Aorta (tissue), 5 donors: ENCODE measurements around the gene OSBPL10. TPM values are rescaled to one million over a fixed set of nuclear protein-coding genes. Genes with fewer than 3 reads are reported as not detected.

Experiments
- ATAC-seq: fragments of 200-7000 bp; cut with Tn5 transposase; one replicate; pipeline ENCODE4 v1.9.1; 2022; ENCODE audit warnings: moderate library complexity; ENCODE audit not compliant: low FRiP score
- DNase-seq, 2 donors: peaks; one replicate each; pipeline ENCODE4 v3.0.0-alpha.2; 2020
- H3K27ac ChIP-seq, 2 donors: one replicate each; pipeline ENCODE4 v1.5.1; 2013; ENCODE audit warnings: low read length in 2 of 2, mild to moderate bottlenecking in 2 of 2, moderate library complexity in 2 of 2, control low read depth in 1 of 2, inconsistent platforms in 1 of 2, low read depth in 1 of 2
- H3K27me3 ChIP-seq, 2 donors: one replicate each; pipeline ENCODE4 v1.6.1; 2013; ENCODE audit warnings: control low read depth in 1 of 2, low read length in 1 of 2, mild to moderate bottlenecking in 1 of 2, moderate library complexity in 1 of 2; ENCODE audit not compliant: insufficient read depth in 2 of 2, control insufficient read depth in 1 of 2
- H3K36me3 ChIP-seq, 2 donors: one replicate each; pipeline ENCODE4 v1.6.1; 2013; ENCODE audit warnings: control low read depth in 1 of 2, low read length in 1 of 2, mild to moderate bottlenecking in 1 of 2; ENCODE audit not compliant: insufficient read depth in 2 of 2, control insufficient read depth in 1 of 2
- H3K4me1 ChIP-seq, 2 donors: one replicate each; pipeline ENCODE4 v1.6.1; 2013; ENCODE audit warnings: low read length in 2 of 2, control low read depth in 1 of 2, mild to moderate bottlenecking in 1 of 2, moderate library complexity in 1 of 2; ENCODE audit not compliant: insufficient read depth in 2 of 2, control insufficient read depth in 1 of 2
- H3K4me3 ChIP-seq, 2 donors: one replicate each; pipeline ENCODE4 v1.5.1; 2013; ENCODE audit warnings: low read length in 2 of 2, control low read depth in 1 of 2, mild to moderate bottlenecking in 1 of 2
- H3K9me3 ChIP-seq: one replicate; pipeline ENCODE4 v1.6.1; 2013; ENCODE audit warnings: mild to moderate bottlenecking, low read length; ENCODE audit not compliant: control insufficient read depth
- whole genome bisulfite sequencing, 2 donors: extraction: QIAGEN DNeasy Blood & Tissue Kit; methylation state at CpG; one replicate each; pipeline ENCODE4 v1.1.7; 2013; 5-methylcytosine and 5-hydroxymethylcytosine counted together
- intact Hi-C, 2 donors: fragments of 100-400 bp; cut with DNase I; formaldehyde crosslinking; loops; one replicate each; pipeline versions ENCODE4 v1.14.2 to v1.15.0; 2022
- polyA plus RNA-seq, 2 donors: library from polyadenylated mRNA; stranded (reverse); fragments of 200-250 nt; gene quantifications; one replicate each; pipeline ENCODE4 v1.2.3, GENCODE V29; 2013
- total RNA-seq, 2 donors: library from RNA; stranded (reverse); fragmentation: NEBNext Ultra II Directional; extraction: Animal tissue kit (Norgen Biotek cat#: 25700); gene quantifications; one replicate each; pipeline ENCODE4 v1.2.1, GENCODE V29; 2021
- donor health status: healthy with polysubstance abuse.
- donor health status: Bipolar disorder and iron deficiency.
- donor health status: DM: no; HTN: no; CAD: no.
- donor health status: DM: no; HTN: no; CAD: no.
- donor health status: DM: yes; HTN: yes; CAD: no.

The OSBPL10 gene
- total and polyA plus RNA-seq, 4 donors, result 3.1 to 47.9 (median 17.4) TPM

DNA sequence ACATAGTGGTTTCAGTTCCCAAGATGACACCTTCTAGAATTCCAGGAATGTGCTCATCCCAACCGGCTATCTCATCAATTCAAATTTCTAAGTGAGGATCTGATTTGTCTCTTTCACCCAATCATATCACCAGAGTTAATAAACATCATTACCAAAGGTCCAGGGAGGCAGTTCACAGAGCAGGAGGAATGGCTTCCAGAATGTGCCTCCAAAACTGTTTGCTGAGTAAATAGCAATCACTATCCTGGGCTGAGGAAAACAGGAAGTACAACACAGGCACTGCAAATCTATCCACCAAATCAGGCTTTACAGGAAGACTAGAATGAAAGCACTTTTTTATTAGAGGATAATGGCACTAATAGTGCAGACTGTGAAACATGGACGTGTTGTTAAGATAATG, 61.5 kb downstream of the OSBPL10 start:
- 93 to 94% methylated on average over 2 of the region's 2 CpGs for WGBS, 2 donors

DNA sequence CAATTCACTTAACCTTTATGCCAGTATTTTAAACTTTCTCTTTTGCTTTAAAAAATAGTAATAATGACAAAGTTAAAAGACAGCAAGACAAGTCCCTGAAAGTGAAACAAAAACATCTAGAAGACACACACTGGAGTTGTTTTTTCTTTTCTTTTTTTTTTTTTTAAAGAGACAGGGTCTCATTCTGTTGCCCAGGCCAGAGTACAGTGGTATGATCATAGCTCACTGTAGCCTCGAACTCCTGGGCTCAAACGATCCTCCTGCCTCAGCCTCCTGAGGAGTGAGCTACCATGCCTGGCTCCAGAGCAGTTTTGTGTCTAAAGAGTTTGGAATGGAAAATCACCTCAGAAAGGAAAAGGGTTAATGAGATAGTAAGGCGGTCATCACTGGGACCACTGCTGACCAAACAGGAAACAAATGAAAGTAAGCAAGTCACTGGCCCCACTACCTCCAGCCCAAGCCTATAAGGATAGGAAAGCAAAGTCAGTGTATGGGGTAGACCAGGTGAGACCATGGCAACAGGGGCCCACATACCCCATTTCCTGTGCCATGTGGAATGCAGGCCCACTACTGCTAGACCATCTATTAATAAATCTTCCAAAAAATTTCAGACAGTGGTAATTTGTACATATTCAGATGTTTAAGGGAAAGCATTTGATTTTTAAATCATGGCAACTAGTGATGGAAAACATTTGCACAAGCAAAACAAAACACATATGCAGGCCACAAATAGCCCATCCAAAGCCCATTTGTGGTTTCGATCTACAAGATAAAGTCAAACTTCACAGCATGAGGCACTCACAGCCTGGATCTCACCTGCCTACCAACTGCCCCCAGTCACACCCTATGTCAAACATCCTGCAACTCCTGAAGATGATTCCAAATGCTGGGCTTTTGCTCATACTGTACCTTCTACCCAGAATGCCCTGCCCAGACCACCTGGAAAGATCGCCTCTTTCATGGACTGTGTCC, 62.6 kb downstream of the OSBPL10 start:
- no peaks in the 10 kb centered on the region for H3K27me3 ChIP-seq
- WGBS, 2 donors, result 84% methylated on average over 5 of the region's 5 CpGs
- no peak overlapping the region for H3K27ac ChIP-seq
- DNase-seq (no peak), ATAC-seq (no peak)
- no peaks in the 10 kb centered on the region for H3K4me1 ChIP-seq
- H3K9me3 ChIP-seq, result peaks cover 2% of the 10 kb centered on the region
- H3K4me3 ChIP-seq, result no peak overlapping the region
- intact Hi-C loops, result no loop called here
- H3K36me3 ChIP-seq, result no peaks in the 10 kb centered on the region

More for the DNA sequence above, 61.5 kb downstream of the OSBPL10 start:
- H3K9me3 ChIP-seq, result peaks cover 2% of the 10 kb centered on the region
- H3K27me3 ChIP-seq, result no peaks in the 10 kb centered on the region
- H3K4me1 ChIP-seq, result no peaks in the 10 kb centered on the region
- DNase-seq (no peak), ATAC-seq (no peak)
- intact Hi-C loops, result no loop called here
- H3K36me3 ChIP-seq, result no peaks in the 10 kb centered on the region
- no peak overlapping the region for H3K4me3 ChIP-seq
- H3K27ac ChIP-seq, result no peak overlapping the region

DNA sequence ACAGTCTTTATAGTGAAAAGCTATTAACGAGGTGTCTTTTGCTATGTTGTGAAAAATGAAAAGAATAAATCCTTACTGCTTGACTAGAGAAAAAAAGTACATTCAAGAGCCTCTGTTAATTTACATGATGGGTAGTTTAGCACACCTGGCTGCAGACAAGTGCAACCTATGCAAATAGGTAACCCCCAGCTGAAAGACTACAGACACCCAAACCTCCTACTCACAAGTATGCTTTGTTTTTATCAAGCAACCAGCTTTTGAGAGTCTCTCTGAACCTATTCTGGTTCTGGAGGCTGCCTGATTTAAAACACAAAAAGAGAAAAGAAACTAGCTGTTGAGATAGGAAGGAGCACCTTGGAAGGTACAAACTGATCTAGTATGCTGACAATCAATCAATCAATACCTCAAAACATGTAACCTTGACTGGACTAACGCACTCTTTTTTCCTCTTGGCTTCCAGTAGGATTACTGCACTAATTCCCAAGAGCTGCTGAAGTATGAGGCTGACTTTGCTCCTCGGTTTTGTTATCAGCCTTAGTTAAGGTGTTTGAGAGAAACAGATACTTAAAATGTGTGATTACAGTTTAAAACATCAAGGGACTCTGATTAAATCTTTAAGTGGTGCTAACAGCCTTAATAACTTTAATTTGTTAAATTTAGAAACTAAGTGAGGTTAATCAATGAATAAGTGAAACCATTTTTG, 63.6 kb downstream of the OSBPL10 start:
- peaks cover 2% of the 10 kb centered on the region for H3K9me3 ChIP-seq
- no peak for ATAC-seq
- intact Hi-C loops, result no loop called here
- no peak overlapping the region for H3K27ac ChIP-seq
- H3K27me3 ChIP-seq, result no peaks in the 10 kb centered on the region
- no peak for DNase-seq
- H3K36me3 ChIP-seq, result no peaks in the 10 kb centered on the region
- peaks cover 0 to 1% of the 10 kb centered on the region in 2 donors for H3K4me1 ChIP-seq
- H3K4me3 ChIP-seq, result no peak overlapping the region
- WGBS, 2 donors, result 37 to 38% methylated on average over 3 of the region's 3 CpGs

GRCh38 chr3:31911643-31912042, 69.4 kb downstream of the OSBPL10 start:
- Histone ChIP-seq H3K36me3 (no peaks in the 10 kb centered on the region), H3K4me1 (peaks cover 0 to 2% of the 10 kb centered on the region in 2 donors), H3K27ac (no peak overlapping the region), H3K4me3 (no peak overlapping the region), H3K9me3 (no peaks in the 10 kb centered on the region), H3K27me3 (no peaks in the 10 kb centered on the region)
- intact Hi-C loops, result no loop called here
- DNase-seq (no peak), ATAC-seq (no peak)
- 82 to 89% methylated on average over 3 of the region's 3 CpGs for WGBS, 2 donors

GRCh38 chr3:31911124-31911523, 69.9 kb downstream of the OSBPL10 start:
- WGBS, 2 donors, result 82 to 88% methylated on average over 3 of the region's 3 CpGs
- Histone ChIP-seq H3K27ac (no peak overlapping the region), H3K9me3 (no peaks in the 10 kb centered on the region), H3K27me3 (no peaks in the 10 kb centered on the region), H3K4me3 (no peak overlapping the region), H3K36me3 (no peaks in the 10 kb centered on the region), H3K4me1 (peaks cover 0 to 2% of the 10 kb centered on the region in 2 donors)
- DNase-seq (no peak), ATAC-seq (no peak)
- intact Hi-C loops, result no loop called here

GRCh38 chr3:31909455-31909854, 71.6 kb downstream of the OSBPL10 start:
- Histone ChIP-seq H3K9me3 (no peaks in the 10 kb centered on the region), H3K27ac (no peak overlapping the region), H3K27me3 (no peaks in the 10 kb centered on the region), H3K4me3 (no peak overlapping the region), H3K4me1 (peaks cover 4% of the 10 kb centered on the region in 2 donors), H3K36me3 (no peaks in the 10 kb centered on the region)
- DNase-seq (no peak), ATAC-seq (no peak)
- 94 to 95% methylated on average over 7 of the region's 7 CpGs for WGBS, 2 donors
- intact Hi-C loops, result no loop called here

GRCh38 chr3:31908391-31909097, 72.5 kb downstream of the OSBPL10 start:
- no peaks in the 10 kb centered on the region for H3K27me3 ChIP-seq
- no peak overlapping the region for H3K4me3 ChIP-seq
- WGBS, 2 donors, result 89 to 93% methylated on average over 5 of the region's 5 CpGs
- no peaks in the 10 kb centered on the region for H3K36me3 ChIP-seq
- peaks cover 4% of the 10 kb centered on the region in 2 donors for H3K4me1 ChIP-seq
- intact Hi-C loops, result no loop called here
- ATAC-seq (no peak), DNase-seq (no peak)
- H3K9me3 ChIP-seq, result no peaks in the 10 kb centered on the region
- no peak overlapping the region for H3K27ac ChIP-seq

DNA sequence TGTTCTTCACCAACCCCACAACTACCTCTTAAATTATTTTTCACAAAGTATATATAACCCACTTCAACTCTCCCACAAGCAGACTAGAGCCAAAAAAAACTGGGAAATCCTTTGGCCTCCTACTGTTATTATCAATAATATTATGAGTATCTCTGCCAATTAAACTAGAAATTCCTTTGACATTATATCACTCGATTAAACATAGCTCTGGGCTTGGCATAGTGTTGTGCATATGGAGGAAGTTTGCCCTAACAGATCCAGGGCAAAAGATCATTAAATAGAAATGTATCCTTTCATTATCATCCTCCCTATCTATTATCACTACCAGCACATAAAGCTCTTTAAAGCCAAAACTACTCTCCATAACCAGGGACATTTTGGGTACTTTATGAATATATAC, 74.9 kb downstream of the OSBPL10 start:
- intact Hi-C loops, result no loop called here
- DNase-seq, result no peak
- Histone ChIP-seq H3K27ac (no peak overlapping the region), H3K27me3 (no peaks in the 10 kb centered on the region), H3K36me3 (no peaks in the 10 kb centered on the region), H3K9me3 (no peaks in the 10 kb centered on the region), H3K4me1 (peaks cover 2 to 4% of the 10 kb centered on the region in 2 donors), H3K4me3 (no peak overlapping the region)
- WGBS, 2 donors, result 2 to 7% methylated on average over 1 of the region's 1 CpG
- no peak for ATAC-seq
